GM10248 (cell line): ENCODE results near the gene HMCN2.

Experiments used
- CTCF ChIA-PET: fragments of 300-600 bp; sonication (Branson Sonifier 250); formaldehyde crosslinking; extraction: SDS; loops from one replicate; lab custom pipeline; 2021; ENCODE audit warnings: antibody characterized with exemption; lab: Yijun Ruan, JAX
- POLR2A ChIA-PET: fragments of 350-650 bp; sonication (Branson Sonifier 250); formaldehyde crosslinking; extraction: SDS; loops from one replicate; lab custom pipeline; 2020; ENCODE audit warnings: antibody characterized with exemption; lab: Yijun Ruan, JAX
- DNase-seq: peaks from one replicate; pipeline ENCODE4 v3.0.0; 2012; ENCODE audit errors: extremely low spot score
- TF ChIP-seq, protein P1 (sequence below): IDR thresholded peaks from 2 replicates; pipeline ENCODE4 v1.5.1; 2012; ENCODE audit warnings: mild to moderate bottlenecking, low read depth; ENCODE audit errors: extremely low read depth, missing control alignments, control extremely low read depth

HMCN2 gene

GRCh38 chr9:130296783-130297055 is 31.2 kb downstream of the HMCN2 start:
- POLR2A ChIA-PET: no interaction called here
- CTCF ChIA-PET: no interaction called here
- TF ChIP-seq, protein P1, sequence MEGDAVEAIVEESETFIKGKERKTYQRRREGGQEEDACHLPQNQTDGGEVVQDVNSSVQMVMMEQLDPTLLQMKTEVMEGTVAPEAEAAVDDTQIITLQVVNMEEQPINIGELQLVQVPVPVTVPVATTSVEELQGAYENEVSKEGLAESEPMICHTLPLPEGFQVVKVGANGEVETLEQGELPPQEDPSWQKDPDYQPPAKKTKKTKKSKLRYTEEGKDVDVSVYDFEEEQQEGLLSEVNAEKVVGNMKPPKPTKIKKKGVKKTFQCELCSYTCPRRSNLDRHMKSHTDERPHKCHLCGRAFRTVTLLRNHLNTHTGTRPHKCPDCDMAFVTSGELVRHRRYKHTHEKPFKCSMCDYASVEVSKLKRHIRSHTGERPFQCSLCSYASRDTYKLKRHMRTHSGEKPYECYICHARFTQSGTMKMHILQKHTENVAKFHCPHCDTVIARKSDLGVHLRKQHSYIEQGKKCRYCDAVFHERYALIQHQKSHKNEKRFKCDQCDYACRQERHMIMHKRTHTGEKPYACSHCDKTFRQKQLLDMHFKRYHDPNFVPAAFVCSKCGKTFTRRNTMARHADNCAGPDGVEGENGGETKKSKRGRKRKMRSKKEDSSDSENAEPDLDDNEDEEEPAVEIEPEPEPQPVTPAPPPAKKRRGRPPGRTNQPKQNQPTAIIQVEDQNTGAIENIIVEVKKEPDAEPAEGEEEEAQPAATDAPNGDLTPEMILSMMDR: no peak
- no peak for DNase-seq

- no peak for DNase-seq
- ChIA-PET POLR2A (no interaction called here), CTCF (no interaction called here)
- TF ChIP-seq, protein P1: no peak
Measured at GRCh38 chr9:130297371-130297770, 31.8 kb downstream of the HMCN2 start.

GRCh38 chr9:130298662-130299279 is 33.2 kb downstream of the HMCN2 start:
- ChIA-PET POLR2A (no interaction called here), CTCF (no interaction called here)
- TF ChIP-seq, protein P1: no peak
- DNase-seq: no peak

DNA sequence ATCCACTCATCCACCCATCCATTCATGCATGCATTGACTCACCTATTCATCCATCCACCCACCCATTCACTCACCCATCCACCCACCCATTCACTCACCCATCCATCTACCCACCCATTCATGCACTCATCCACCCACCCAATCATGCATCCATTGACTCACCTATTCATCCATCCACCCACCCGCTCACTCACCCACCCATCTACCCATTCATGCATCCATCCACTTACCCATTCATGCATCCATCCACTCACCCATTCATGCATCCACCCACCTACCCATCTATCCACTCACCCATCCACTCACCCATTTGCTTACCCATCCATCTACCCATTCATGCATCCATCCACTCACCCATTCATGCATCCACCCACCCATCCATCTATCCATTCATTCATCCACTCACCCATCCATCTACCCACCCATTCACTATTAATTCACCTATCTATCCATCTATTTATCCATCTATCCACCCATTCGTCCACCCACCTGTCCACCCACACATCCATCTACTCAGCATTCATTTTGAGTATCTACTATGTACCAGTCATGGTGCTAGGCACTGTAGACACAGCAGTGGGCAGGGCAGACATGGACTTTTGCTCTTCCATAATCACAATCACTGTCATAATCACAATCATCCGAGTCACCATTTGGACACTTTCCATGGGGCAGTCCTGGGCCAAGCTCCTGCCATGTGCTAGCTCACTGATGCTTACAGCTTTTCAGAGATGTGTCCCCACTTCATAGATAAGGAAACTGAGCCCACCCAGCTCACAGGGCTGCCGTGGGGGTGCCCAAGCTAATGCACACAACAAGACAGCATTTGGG is 34.4 kb downstream of the HMCN2 start:
- DNase-seq: no peak

DNA sequence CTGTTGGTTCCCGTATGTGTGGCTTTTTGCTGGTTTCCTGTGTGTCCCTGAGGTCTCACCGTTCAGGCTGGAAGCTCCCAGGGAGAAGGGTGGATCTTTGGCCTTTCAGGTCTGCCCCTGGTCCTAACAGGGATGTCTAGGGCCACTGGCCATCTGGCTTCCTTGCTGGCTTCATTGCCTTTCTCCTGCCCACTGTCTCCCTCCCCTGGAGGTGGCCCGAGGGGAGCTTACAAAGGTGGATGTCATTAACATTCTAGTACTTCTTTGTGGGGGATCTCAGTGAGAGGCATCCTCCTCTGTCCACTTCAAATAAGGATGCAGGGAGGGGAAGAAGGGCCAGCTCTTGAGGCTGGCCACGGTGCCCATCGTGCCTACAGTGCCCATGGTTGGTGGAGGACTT is 35.2 kb downstream of the HMCN2 start:
- TF ChIP-seq, protein P1: no peak
- ChIA-PET POLR2A (no interaction called here), CTCF (interaction anchor here (1.9 kb wide), 1 partner anchor 14 kb away, joined by 4 read pairs; no protein-coding TSS in a partner anchor)
- DNase-seq: no peak

More for the DNA sequence above, 34.4 kb downstream of the HMCN2 start:
- ChIA-PET POLR2A (no interaction called here), CTCF (interaction anchor here (1.9 kb wide), 1 partner anchor 15 kb away, joined by 4 read pairs; no protein-coding TSS in a partner anchor)
- TF ChIP-seq, protein P1: no peak

- CTCF ChIA-PET: interaction anchor here (0.7 to 1.9 kb wide), 2 partner anchors 13 to 52 kb away, joined by 3 to 4 read pairs; no protein-coding TSS in a partner anchor
- no peak for DNase-seq
- TF ChIP-seq, protein P1: no peak
- POLR2A ChIA-PET: interaction anchor here (0.6 kb wide), 1 partner anchor 43 kb away, joined by 3 read pairs; no protein-coding TSS in a partner anchor
Measured at GRCh38 chr9:130301483-130302286, 36.1 kb downstream of the HMCN2 start.
